Activated CD8-positive, alpha-beta memory T cell treated with anti-CD3 and anti-CD28 coated beads for 1 hour (primary cell): Measurements from ENCODE around the gene RALGPS1.

ENCODE experiments used
- DNase-seq, 2 donors: peaks; one replicate each; pipeline ENCODE4 v3.0.0-alpha.2; 2020; ENCODE audit warnings: low read depth in 1 of 2; ENCODE audit errors: extremely low read depth in 1 of 2

The RALGPS1 gene

DNA sequence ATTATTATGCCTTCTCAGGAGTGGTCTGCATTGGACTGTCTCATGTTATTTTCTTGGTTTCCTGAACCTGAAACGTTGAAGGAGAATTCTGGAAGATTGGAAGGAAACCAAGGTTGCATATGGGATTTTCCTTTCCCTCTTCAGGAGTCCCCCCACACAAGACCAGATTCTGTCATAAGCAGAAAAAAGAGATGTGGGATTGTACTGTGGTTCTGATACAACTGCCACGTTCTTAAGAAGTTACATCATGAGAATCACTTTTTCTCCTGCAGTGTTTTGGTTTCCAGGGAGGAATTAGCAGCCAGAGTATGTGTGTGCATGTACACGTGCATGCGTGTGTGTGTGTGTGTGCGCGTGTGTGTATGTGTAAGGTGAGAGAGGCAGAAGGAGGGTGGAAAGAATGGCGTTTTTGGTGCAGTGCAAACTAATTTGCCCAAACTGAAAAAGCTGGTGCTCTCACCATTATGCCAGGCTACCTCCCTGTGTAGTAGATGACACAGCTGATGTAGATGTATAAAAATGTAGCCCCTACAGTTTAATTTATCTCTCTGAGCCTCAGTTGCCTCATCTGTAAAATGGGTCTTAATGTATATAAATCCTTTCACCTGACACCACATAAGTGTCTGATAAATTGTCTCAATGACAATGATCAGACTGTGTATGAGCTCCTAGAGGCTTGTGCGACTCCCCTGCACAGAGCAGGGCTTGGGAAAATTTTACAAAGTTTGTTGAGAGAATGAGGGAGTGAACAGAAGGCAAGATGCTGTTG, 38.6 kb downstream of the RALGPS1 start:
- DNase-seq: no peak

DNA sequence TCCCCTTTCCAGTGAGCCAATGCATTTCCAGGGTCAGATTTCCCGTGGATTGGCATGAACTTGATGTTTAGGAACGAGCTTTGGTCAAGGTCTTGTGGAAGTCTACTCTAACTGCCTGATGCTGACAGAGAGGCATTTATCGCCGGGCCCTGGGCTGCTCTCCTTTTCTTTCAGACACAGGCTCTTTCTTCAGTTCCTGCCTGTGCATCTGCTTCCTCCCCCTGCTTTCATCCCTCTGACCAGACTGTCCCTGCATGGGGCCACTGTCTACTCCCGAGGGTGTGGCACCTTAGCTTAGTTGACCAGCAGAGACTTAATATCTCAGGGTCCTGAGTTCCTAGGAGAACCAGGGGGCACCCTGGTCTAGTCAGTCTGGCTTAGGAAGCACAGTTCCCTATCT, 41.2 kb downstream of the RALGPS1 start:
- no peak for DNase-seq

DNA sequence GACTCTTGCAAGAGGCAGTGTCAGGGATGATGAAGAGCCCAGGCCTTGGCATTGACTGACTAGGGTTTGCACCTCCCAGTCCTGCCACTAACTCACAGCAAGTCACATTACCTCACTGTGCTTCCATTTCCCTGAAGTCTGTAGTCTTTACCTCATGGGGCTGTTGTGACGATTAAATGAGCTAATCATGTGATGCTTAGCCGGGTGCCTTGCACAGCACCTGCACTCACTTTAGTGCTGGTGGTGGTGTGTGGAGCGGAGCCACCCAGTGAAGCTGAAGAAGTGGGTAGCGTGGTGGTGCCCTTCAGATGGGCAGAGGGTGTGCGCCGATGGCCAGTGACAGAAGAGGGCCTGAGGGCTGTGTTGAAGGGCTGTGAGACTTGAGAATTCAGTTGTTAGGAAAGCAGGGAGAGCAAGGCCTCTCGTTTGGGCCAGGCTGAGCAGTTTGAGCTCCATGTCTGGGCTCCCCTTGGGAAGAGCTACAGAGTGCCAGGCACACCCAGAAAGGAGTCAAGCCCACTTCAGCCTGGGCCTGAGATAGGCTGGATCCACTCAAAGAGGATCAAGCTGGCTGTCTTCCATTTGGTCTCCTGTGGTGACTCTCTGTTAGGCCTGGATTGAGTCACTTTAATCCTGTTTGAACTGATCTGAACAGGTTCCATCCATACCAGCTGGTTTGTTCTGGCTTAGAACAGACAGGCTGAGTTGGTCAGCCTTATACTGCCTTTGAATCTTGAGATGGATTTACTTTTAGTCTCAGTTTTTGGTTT, 42.5 kb downstream of the RALGPS1 start:
- no peak for DNase-seq

DNA sequence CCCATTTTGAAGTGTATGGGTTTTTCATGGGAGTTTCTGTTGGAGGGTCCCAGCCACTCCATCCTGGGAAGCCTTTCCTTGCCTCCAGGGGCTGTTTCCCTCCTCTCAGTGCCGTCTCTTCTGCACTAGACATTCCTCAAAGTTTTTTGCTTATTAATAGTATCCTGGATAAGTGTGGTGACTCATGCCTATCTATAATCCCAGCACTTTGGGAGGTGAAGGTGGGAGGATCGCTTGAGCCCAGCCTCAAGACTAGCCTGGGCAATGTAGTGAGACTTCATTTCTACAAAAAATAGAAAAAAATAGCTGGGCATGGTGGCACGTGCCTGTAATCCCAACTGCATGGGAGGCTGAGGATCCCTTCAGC, 43.1 kb downstream of the RALGPS1 start:
- no peak for DNase-seq

DNA sequence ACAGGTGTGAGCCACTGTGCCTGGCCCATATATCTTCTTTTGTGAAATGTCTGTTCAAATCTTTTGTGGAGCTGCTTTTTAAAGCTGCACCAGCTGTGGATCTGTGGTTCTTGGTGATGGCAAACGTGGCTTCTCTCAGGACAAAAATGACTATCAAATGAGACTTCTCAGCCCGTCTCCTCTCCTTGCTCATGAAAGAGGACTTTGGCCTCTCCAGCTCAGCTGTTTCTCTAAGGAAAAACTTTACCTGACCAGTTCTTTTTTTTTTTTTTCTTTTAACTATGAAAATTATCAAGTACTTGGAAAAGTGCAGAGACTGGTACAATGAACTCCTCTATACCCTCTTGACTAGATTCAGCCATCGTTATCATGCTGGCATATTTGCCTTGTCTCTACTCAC, 44.8 kb downstream of the RALGPS1 start:
- DNase-seq: no peak

DNA sequence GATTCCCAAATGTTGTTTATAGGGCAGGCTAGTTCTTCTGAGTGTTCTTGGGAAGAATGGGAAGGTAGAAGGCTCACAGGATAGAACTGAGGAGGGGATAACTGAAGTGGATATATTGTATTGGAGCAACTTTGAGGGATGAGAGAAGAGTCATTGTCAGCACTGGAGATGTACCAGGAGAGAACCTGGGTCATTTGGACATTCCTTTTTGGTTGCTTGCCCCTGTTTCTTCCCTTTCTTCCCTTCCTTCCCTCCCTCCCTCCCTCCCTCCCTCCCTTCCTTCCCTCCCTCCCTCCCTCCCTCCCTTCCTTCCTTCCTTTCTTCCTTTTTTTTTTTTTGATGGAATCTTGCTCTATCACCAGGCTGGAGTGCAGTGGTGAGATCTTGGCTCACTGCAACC, 45.3 kb downstream of the RALGPS1 start:
- DNase-seq: no peak

DNA sequence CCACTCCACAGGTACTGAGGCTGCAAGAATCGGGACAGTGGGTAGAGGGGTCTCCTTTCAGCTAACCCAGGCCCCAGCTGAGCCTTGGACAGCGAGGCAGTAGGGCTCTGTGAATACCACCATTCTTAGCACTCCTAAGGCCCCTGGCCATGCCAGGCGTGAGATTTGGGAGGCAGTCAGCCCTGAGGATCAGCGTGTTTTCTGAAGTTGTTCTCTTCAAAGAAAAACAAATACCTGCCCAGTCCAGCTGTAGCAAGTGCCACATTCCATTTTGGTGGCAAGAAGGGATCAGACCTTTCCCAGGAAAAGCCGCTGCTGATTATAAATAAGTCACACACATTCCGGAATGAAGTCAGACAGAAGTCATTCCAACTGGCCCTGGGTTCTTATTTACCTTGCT, 47.8 kb downstream of the RALGPS1 start:
- DNase-seq: no peak

DNA sequence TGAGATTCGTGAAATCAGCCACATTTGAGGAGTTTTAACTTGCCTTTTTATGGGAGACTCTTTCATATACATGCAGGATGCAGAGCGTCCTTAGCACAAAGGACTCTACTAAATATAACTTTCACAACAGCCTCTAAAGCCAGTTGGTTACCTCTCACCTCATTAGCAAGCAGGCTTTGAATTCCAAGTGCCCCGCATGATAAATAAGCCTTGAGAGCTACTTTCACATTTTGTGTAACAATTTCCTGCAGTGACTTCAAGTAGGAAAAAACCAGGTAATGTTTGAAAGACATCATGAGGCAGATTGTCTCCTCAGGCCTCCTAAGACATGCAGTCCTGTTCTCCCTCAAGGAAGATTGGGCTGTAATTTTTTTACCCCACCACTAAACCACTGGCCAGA, 50.5 kb downstream of the RALGPS1 start:
- DNase-seq: no peak

DNA sequence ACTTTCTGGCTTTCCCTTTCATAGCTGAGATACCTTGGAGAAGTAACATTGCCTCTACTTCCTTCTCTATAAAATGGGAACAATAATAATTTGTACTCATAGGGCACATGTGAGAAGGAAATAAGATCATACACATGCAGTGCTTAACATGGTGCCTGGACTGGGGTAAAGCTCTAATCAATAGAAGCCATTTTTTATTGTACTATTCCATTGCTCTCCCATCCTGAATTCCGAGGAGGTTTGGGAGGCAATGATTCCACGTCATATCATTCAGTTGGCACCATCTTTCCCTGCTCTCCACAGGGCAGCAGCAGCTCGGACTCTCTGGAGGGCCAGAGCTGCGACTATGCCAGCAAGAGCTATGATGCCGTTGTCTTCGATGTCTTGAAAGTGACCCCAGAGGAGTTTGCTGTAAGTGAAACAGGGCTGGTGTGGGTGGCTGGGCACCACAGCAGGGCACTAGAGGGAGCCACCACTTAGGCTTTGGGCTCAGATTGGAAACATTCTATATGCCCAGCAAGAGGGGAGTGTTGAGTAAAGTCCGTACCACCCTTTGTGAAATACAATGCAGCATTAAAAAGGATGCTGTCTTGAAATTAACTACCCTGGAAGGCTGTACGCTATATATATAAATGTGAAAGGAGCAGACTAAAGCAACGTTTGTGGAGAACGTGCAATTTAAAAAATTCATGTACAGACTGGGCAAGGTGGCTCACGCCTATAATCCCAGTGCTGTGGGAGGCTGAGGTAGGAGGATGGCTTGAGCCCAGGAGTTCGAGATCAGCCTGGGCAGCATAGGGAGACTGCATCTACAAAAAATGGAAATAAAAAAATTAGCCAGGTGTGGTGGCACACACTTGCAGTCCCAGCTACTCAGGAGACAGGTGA, 51.2 kb downstream of the RALGPS1 start:
- peak in 1 of 2 donors; percentile 25 for DNase-seq

DNA sequence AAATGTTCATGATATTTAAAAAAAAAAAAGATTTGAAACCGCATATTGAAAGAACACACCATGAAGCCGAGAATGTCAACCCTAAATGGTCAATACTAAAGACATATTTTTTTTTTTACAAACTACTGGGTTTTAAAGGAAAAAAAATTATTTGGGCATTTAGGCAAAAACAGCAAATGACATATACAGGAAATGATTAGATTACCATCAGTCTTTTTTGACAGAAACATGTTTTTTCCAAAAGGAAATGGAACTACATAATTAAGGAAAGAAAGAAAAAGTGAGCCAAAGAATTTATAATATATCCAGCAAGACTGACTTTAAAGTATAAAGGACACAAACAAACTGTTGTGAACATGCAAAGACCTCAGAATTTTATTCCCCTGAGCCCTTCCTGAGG, 56.7 kb downstream of the RALGPS1 start:
- no peak for DNase-seq

DNA sequence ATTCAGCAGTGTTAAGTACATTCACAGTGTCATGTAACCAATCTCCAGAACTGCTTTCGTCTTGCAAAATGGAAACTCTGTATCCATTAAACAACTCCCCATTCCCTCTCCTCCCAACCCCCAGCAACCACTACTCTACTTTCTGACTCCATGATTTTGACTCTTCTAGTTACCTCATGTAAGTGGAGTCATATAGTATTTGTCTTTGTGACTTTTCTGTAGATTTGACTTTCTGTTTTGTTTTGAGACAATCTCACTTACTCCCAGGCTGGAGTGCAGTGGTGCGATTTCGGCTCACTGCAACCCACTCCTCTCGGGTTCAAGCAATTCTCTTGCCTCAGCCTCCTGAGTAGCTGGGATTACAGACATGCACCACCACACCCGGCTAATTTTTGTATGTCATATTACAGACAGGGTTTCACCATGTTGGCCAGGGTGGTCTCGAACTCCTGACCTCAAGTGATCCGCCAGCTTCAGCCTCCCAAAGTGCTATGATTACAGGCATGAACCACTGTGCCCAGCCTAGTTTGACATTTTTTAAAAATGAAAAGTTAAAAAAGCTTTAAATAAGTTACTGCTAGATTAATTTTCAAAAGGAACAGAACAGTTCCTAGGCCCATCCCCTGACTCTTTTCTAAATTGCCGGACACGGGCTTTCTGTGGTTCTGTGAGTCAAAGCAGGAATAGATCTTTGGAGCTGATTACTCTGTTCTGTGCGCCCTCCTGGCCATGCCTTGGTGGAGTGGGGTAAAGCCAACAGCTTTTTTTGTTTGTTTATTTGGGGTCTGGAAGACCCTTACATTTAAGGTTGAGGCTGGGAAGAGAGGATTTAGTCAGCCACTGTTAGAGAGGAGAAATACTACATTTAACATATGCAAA, 59.3 kb downstream of the RALGPS1 start:
- DNase-seq: no peak

DNA sequence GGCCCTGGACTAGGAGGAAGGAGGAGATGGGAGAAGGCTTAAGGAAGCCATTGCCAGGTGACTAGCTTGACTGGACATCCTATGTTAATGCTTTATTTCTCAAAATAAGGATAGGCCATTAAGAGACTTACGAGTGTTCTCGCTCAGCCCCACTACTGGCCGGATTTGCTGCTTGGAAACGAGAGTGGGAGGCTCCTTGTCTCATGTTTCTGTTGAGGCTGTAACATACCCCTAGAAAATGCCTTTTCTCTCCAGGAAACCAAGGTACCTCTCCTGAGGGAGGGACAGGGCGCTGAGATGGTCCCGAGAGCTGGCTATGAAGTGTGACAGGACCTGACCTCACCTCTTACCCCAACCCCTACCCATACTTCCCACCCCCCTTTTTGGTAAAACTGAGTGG, 60.0 kb downstream of the RALGPS1 start:
- no peak for DNase-seq

DNA sequence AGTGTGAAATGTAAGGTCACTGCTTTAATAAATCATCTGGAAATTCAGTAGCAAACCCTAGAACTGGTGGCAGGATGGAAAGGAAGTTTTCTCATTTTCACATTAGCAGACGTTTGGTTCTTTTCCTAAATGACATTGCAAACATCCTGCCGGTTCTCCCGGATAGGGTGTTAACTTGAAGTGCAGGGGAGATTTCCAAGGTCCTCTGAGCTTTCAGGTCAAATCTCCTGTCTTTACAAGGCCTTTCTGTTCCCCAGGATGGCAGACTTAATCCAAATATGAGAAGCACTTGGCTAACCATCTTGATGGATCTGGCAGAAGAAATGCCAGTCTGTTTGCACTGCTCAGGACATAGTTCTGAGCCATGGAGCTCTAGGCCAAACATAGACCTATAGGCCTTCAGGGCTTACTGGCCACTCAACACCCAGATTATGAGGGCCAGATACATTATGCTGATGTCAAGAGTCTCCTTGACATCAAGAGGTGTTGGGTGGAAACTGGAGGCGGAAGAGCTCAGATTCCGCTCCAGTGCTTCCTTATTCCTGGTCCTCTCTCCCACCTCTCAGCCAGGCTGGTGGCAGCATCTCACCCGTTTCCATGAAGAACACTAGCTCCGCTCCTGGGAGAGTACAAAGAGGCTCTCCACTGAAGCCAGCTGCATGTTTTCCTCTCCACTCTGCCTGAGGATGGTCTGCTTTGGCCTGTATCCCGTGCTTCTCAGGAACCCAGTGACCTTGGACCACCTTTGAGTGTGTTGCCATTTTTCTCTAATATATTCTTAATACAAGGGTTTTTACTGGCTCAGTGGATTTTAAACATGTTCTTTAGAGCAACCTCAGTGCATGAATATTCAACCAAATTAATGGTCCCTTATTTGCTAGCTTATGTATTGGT, 61.0 kb downstream of the RALGPS1 start:
- no peak for DNase-seq

DNA sequence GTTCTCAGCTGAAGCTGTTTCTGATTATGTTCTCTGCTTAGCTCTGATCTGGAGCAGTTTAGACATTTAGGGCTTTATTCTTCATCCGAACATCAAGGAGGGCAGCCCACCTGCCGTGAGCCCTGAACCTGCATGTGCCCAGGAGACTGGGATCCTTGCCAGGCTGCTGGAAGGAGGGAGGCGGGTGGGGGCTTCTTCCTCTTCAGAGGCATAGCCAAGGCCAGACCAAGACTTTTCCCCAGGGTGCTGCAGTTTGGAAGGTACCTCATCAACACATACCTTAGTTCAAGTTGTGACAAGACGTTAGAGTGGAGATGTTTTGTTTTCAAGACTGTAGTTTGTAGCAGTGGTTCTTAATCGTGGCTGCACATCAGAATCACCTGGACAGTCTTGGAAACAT, 64.9 kb downstream of the RALGPS1 start:
- no peak for DNase-seq

DNA sequence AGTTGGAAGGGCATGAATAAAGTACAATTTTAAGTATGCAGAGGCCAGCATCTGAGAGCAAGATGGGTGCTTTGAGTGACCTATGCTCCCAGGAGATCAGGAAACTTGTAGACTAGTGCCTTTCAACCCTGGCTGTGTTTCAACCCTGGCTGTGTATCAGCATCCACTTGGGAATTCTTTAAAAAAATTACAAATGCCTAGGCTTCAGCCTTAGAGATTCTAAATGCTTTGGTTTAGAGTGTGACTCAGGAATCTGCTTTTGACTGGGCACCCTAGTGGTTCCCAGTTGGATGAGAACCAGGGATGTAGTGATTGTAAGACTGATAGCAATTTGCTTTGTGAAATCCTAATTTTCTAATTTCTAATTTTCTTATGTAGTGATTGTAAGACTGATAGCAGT, 65.6 kb downstream of the RALGPS1 start:
- no peak for DNase-seq

DNA sequence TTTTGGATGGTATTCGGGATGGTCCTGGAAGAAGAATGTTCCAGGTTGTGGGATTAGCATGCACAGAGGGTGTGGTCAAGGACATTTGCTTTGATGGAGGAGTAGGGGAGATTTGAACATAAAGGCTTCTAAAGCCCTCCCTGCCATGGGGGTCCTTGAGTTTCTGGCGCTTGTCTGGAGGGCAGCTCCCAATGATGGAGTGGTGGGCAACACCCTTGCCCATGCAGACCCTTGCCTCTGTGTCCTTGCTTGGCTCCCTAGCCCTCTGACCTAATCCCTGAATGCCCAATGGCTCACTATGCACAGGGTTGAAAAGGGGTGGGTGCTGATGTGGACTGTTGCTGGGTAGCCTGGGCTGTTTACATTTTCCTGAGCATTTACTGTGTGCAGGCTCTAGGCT, 66.6 kb downstream of the RALGPS1 start:
- no peak for DNase-seq

DNA sequence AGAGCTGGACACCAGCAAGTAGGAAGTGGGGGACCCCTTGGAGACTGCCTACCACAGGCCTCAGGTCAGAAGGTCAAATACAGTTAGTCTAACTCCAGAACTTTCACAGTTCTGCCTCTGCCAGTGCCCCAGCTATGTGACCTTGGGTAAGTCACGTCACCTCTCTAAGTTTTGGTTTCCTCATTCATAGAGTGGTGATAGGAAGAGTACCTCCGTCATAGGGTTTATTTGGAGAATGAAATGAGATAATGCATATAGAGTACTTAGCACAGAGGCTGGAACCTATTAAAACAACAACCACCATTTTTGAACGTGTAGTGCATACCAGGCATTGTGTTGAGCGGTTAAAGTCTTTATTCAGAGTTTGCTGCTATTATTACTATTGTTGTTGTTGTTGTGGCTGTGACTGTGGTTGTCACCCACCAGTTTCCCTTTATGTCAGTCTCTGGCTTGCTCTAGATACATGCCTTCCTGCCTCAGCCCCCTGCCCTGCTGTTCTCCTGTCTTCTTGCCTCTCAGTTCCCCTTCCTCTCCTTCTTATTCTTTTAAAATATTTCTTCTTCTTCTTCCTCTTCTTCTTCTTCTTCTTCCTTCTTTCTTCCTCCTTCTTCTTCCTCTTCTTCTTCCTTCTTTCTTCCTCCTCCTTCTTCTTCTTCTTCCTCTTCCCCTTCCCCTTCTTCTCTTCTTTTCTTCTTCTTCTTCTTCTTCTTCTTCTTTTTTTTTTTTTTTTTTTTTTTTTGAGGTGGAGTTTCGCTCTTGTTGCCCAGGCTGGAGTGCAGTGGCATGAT, 67.8 kb downstream of the RALGPS1 start:
- no peak for DNase-seq

DNA sequence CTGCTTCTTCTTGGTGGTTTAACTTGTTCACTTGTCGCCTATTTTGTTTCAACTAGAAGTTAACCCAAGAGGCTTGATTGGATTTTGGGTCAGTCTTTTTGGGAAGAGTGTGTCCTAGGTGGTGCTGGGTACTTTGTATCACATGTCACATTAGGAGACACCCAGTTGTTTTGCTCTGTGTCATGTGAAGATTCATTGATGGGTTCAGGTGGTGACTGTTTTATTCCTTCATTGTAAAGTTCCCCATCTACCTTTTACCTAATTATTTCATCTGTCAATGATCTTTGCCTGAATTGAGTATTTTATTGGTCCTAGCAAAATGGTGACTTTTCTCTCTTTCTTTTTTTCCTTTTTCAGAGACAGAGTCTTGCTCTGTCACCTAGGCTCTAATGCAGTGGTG, 69.2 kb downstream of the RALGPS1 start:
- DNase-seq: no peak

DNA sequence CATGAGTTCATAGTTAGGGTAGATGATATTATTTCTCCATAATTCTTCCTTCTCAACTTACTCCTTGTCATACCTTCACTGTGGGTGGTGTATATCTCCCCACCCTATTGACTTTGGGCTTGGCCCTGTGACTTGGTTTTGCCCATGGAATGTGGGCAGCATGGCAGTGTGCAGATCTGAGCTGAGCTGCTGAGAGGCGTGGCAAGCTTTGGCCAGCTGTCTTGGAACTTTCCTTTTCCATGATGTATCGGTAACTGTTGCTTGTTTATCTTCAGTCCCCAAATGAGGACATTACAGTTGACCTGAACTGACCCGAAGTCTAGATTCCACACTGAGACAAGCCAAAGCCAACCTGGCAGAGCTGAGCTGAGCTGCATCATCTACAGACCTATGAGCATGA, 70.4 kb downstream of the RALGPS1 start:
- no peak for DNase-seq
